Measurements from ENCODE around the gene RAB20.

- TF ChIP-seq GABPA (IDR thresholded peaks at IDR 0.05; ENCODE audit: low read depth) (no peak), NRF1 (conservative IDR thresholded peaks at IDR 0.05; ENCODE audit: low read depth, low read length) (no peak), CTCF (IDR thresholded peaks at IDR 0.05 in 2 of 3, conservative IDR thresholded peaks at IDR 0.05 in 1 of 3; ENCODE audit: control insufficient read depth in 2 of 3, extremely low read depth in 1 of 3, insufficient read depth in 1 of 3, low read depth in 3 of 3, low read length in 3 of 3) (no peak), POLR2A (IDR thresholded peaks at IDR 0.05; ENCODE audit: low read depth, low read length) (no peak), SIN3A (IDR thresholded peaks at IDR 0.05; ENCODE audit: low read depth, low read length) (no peak), SMAD1 (IDR thresholded peaks at IDR 0.05; ENCODE audit: low read depth, partially characterized antibody) (no peak), RUNX3 (IDR thresholded peaks at IDR 0.05; ENCODE audit: low read length) (no peak), ZBTB4 (CRISPR knock-in tag; IDR thresholded peaks at IDR 0.05) (no peak), ZSCAN29 (IDR thresholded peaks at IDR 0.05) (no peak)
These were observed 40.2 kb downstream of the RAB20 start for GRCh38 chr13:110521296-110521680.
